A549 (cell line): ENCODE results near the gene SVEP1. TPM values are rescaled to one million over a fixed set of nuclear protein-coding genes. Genes with fewer than 3 reads are reported as not detected.

Experiments used
- ATAC-seq, 2 experiments: fragments of 200-7000 bp in 1 of 2; fragments of >200 bp in 1 of 2; cut with Nextera tagmentation in 1 of 2; cut with Tn5 transposase in 1 of 2; 3 replicates each; pipeline versions ENCODE4 v1.8.0 to v1.9.1; 2018 to 2020; ENCODE audit warnings: mild to moderate bottlenecking in 1 of 2, moderate library complexity in 1 of 2
- CTCF ChIA-PET: fragments of 300-600 bp; sonication (Branson Sonifier 250); formaldehyde crosslinking; extraction: SDS; loops from one replicate; lab custom pipeline; 2021; ENCODE audit warnings: antibody characterized with exemption, inconsistent platforms; lab: Yijun Ruan, JAX
- POLR2A ChIA-PET: fragments of 350-600 bp; formaldehyde crosslinking; extraction: SDS; loops from one replicate; lab custom pipeline; 2021; ENCODE audit warnings: antibody characterized with exemption, inconsistent platforms; lab: Yijun Ruan, JAX
- DNase-seq, 2 experiments: peaks; one replicate each; pipeline versions ENCODE4 v3.0.0 to v3.0.0-alpha.2; 2011 to 2016; ENCODE audit warnings: low read depth in 1 of 2, low spot score in 1 of 2
- FAIRE-seq: peaks from 2 replicates; lab custom pipeline; 2011; peaks lifted over from hg19 to GRCh38; lab: Jason Lieb, UNC
- H3K27ac ChIP-seq, 2 experiments: fragments of >200 bp; sonication (Bioruptor Twin); formaldehyde crosslinking; 3 replicates each; pipeline ENCODE4 v1.5.1; 2016 to 2017
- H3K4me1 ChIP-seq: fragments of >200 bp; sonication (Bioruptor Twin); formaldehyde crosslinking; 3 replicates; pipeline ENCODE4 v1.6.1; 2016
- H3K4me2 ChIP-seq: fragments of >200 bp; sonication (Bioruptor Twin); formaldehyde crosslinking; 3 replicates; pipeline ENCODE4 v1.6.1; 2016
- H3K4me3 ChIP-seq: fragments of >200 bp; sonication (Bioruptor Twin); formaldehyde crosslinking; 3 replicates; pipeline ENCODE4 v1.5.1; 2016
- H3K9me3 ChIP-seq: fragments of >200 bp; sonication (Bioruptor Twin); formaldehyde crosslinking; 3 replicates; pipeline ENCODE4 v1.6.1; 2016
- BHLHE40 ChIP-seq: IDR thresholded peaks from 2 replicates; pipeline ENCODE4 v1.6.1; 2012; ENCODE audit warnings: low read depth, low read length, inconsistent platforms
- CBX2 ChIP-seq: fragments of 200-600 bp; sonication (generic); IDR thresholded peaks from 2 replicates; pipeline ENCODE4 v1.6.1; 2016; ENCODE audit warnings: low read depth, mild to moderate bottlenecking, borderline replicate concordance
- CHD4 ChIP-seq: fragments of 200-600 bp; sonication (generic); IDR thresholded peaks from 2 replicates; pipeline ENCODE4 v1.6.1; 2016; ENCODE audit warnings: antibody characterized with exemption, mild to moderate bottlenecking, borderline replicate concordance
- EP300 ChIP-seq, 2 experiments: fragments of >200 bp; sonication (Bioruptor Twin); formaldehyde crosslinking; IDR thresholded peaks; 2 replicates in 1 of 2; 3 replicates in 1 of 2; pipeline ENCODE4 v1.6.1; 2016 to 2017
- GATA3 ChIP-seq: IDR thresholded peaks from 2 replicates; pipeline ENCODE4 v1.6.1; 2012; ENCODE audit warnings: borderline replicate concordance
- HDAC2 ChIP-seq: fragments of 200-600 bp; sonication (generic); IDR thresholded peaks from 2 replicates; pipeline ENCODE4 v1.6.1; 2016
- HOXA7 ChIP-seq: fragments of 250-450 bp; sonication (Bioruptor Pico); IDR thresholded peaks from 2 replicates; pipeline ENCODE4 v1.5.0; 2020; ENCODE audit warnings: mild to moderate bottlenecking, moderate library complexity
- JUNB ChIP-seq: fragments of >200 bp; sonication (Bioruptor Twin); formaldehyde crosslinking; IDR thresholded peaks from 2 replicates; pipeline ENCODE4 v1.6.1; 2016
- KDM1A ChIP-seq: fragments of 200-600 bp; sonication (generic); IDR thresholded peaks from 2 replicates; pipeline ENCODE4 v1.6.1; 2016; ENCODE audit warnings: low read depth, mild to moderate bottlenecking
- KDM5A ChIP-seq: fragments of 200-600 bp; sonication (generic); IDR thresholded peaks from 2 replicates; pipeline ENCODE4 v1.6.1; 2016; ENCODE audit warnings: antibody characterized with exemption, mild to moderate bottlenecking
- PBX3 ChIP-seq: IDR thresholded peaks from 2 replicates; pipeline ENCODE4 v1.6.1; 2012
- ZFP36 ChIP-seq: fragments of 450-650 bp; IDR thresholded peaks from 2 replicates; pipeline ENCODE4 v1.6.1; 2014; ENCODE audit warnings: borderline replicate concordance; ENCODE audit not compliant: partially characterized antibody
- WGBS: methylation state at CpG from one replicate; pipeline ENCODE4 v1.1.6; 2017; ENCODE audit errors: missing lambda C conversion rate; 5-methylcytosine and 5-hydroxymethylcytosine counted together
- polyA plus RNA-seq, 4 experiments: library from polyadenylated mRNA; depleted of rRNA in 3 of 4; stranded (reverse); fragments of >200 nt; fragmentation: RNase III in 1 of 4; extraction: RNeasy Plus Mini Kit Qiagen cat#74134 plus additional on column Dnase treatment in 1 of 4; gene quantifications; 2 replicates in 3 of 4; 3 replicates in 1 of 4; pipeline ENCODE4 v1.2.3, GENCODE V29; 2011 to 2017
- small RNA-seq, 6 experiments: library from RNA; depleted of rRNA; stranded (forward); fragments of <200 nt; gene quantifications; one replicate each; pipeline ENCODE3, GENCODE V24; 2012
- TF ChIP-seq, protein P1 (sequence below): fragments of >200 bp; sonication (Bioruptor Twin); formaldehyde crosslinking; IDR thresholded peaks from 3 replicates; pipeline ENCODE4 v1.5.1; 2016
- TF ChIP-seq, protein P2 (sequence below): fragments of 200-600 bp; sonication (generic); IDR thresholded peaks from 2 replicates; pipeline ENCODE4 v1.6.1; 2016; ENCODE audit warnings: antibody characterized with exemption, mild to moderate bottlenecking, moderate library complexity

The SVEP1 gene
- polyA plus RNA-seq, 2 of the 4 experiments (the other 2 are of a cell fraction), result 0.52 to 1.5 TPM

GRCh38 chr9:110316261-110317075, 263.1 kb downstream of the SVEP1 start:
- FAIRE-seq (no peak), ATAC-seq (no peak), DNase-seq (no peak)
- ChIA-PET POLR2A (no interaction called here), CTCF (interaction anchor here (1.0 kb wide), 1 partner anchor 9 kb away, joined by 4 read pairs; no protein-coding TSS in a partner anchor)
- H3K4me1 ChIP-seq, result no peaks in the 10 kb centered on the region
- H3K9me3 ChIP-seq, result no peaks in the 10 kb centered on the region
- H3K27ac ChIP-seq, result no peak overlapping the region
- TF ChIP-seq GATA3 (no peak), HOXA7 (no peak), HDAC2 (no peak), BHLHE40 (no peak), JUNB (no peak), CBX2 (no peak), ZFP36 (no peak), KDM5A (no peak), CHD4 (no peak), PBX3 (no peak), KDM1A (no peak), EP300 (IDR thresholded peaks at IDR 0.05) (no peak)
- TF ChIP-seq, protein P1, sequence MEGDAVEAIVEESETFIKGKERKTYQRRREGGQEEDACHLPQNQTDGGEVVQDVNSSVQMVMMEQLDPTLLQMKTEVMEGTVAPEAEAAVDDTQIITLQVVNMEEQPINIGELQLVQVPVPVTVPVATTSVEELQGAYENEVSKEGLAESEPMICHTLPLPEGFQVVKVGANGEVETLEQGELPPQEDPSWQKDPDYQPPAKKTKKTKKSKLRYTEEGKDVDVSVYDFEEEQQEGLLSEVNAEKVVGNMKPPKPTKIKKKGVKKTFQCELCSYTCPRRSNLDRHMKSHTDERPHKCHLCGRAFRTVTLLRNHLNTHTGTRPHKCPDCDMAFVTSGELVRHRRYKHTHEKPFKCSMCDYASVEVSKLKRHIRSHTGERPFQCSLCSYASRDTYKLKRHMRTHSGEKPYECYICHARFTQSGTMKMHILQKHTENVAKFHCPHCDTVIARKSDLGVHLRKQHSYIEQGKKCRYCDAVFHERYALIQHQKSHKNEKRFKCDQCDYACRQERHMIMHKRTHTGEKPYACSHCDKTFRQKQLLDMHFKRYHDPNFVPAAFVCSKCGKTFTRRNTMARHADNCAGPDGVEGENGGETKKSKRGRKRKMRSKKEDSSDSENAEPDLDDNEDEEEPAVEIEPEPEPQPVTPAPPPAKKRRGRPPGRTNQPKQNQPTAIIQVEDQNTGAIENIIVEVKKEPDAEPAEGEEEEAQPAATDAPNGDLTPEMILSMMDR, result no peak
- TF ChIP-seq, protein P2, sequence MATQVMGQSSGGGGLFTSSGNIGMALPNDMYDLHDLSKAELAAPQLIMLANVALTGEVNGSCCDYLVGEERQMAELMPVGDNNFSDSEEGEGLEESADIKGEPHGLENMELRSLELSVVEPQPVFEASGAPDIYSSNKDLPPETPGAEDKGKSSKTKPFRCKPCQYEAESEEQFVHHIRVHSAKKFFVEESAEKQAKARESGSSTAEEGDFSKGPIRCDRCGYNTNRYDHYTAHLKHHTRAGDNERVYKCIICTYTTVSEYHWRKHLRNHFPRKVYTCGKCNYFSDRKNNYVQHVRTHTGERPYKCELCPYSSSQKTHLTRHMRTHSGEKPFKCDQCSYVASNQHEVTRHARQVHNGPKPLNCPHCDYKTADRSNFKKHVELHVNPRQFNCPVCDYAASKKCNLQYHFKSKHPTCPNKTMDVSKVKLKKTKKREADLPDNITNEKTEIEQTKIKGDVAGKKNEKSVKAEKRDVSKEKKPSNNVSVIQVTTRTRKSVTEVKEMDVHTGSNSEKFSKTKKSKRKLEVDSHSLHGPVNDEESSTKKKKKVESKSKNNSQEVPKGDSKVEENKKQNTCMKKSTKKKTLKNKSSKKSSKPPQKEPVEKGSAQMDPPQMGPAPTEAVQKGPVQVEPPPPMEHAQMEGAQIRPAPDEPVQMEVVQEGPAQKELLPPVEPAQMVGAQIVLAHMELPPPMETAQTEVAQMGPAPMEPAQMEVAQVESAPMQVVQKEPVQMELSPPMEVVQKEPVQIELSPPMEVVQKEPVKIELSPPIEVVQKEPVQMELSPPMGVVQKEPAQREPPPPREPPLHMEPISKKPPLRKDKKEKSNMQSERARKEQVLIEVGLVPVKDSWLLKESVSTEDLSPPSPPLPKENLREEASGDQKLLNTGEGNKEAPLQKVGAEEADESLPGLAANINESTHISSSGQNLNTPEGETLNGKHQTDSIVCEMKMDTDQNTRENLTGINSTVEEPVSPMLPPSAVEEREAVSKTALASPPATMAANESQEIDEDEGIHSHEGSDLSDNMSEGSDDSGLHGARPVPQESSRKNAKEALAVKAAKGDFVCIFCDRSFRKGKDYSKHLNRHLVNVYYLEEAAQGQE, result no peak
- H3K4me2 ChIP-seq, result no peak overlapping the region
- H3K4me3 ChIP-seq, result no peak overlapping the region
- WGBS, result 56% methylated on average over 6 of the region's 6 CpGs

Small RNA genes lying within 50 kb of the gene (small RNA-seq; reads per million reads assigned to genes)
- 0 reads per million in 6 experiments for gene RNU6-1039P

Other genes starting within 250 kb of the SVEP1 start
- gene TXNDC8, start 241.9 kb downstream of the SVEP1 start, polyA plus RNA-seq (2011; rRNA removed), result not detected in 2 replicates
- gene TXNDC8, start 241.9 kb downstream of the SVEP1 start, polyA plus RNA-seq (2017; fragmentation: RNase III; extraction: RNeasy Plus Mini Kit Qiagen cat#74134 plus additional on column Dnase treatment), result not detected in 3 replicates
- not detected in 2 replicates for gene MUSK, start 89.0 kb upstream of the SVEP1 start, polyA plus RNA-seq (2011; rRNA removed)
- gene MUSK, start 89.0 kb upstream of the SVEP1 start, polyA plus RNA-seq (2017; fragmentation: RNase III; extraction: RNeasy Plus Mini Kit Qiagen cat#74134 plus additional on column Dnase treatment), result not detected in 3 replicates